Stromal cell of bone marrow (primary cell): ENCODE results near the gene KCNH6.

Experiments
- DNase-seq: peaks from one replicate; pipeline ENCODE4 v3.0.0-alpha.2; 2012; ENCODE audit warnings: low read depth

KCNH6 gene

DNA sequence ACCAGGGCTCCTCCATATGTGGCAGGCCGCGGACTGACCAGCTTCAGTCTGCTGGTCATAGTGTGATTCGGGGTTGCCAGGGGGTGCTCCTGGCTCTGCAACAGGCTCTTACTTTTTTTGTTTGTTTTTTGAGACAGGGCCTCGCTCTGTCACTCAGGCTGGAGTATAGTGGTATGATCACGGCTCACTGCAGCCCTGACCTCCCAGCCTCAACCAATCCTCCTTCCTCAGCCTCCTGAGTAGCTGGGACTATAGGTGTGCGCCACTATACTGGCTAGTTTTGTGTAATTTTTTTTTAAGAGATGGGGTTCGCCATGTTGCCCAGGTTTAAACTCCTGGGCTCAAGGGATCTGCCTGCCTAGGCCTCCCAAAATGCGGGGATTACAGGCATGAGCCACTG, 11.8 kb upstream of the KCNH6 start:
- no peak for DNase-seq

DNA sequence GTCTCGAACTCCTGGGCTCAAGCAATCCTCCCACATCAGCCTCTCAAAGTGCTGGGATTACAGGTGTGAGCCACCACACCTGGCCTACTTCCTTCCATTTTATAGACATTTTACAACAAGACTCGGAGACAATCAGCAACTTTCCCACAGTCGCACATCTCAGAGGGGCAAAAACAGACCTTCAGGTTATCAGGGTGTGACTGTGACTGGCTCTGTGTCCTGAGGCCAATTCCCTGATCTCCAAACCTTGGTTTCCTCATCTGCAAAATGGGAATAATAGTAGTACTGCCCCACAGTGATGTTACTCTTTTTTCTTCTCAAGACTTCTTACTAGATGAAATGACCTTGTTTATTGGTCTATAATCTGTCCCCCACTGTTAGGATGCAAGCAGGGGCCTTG, 10.8 kb upstream of the KCNH6 start:
- no peak for DNase-seq

DNA sequence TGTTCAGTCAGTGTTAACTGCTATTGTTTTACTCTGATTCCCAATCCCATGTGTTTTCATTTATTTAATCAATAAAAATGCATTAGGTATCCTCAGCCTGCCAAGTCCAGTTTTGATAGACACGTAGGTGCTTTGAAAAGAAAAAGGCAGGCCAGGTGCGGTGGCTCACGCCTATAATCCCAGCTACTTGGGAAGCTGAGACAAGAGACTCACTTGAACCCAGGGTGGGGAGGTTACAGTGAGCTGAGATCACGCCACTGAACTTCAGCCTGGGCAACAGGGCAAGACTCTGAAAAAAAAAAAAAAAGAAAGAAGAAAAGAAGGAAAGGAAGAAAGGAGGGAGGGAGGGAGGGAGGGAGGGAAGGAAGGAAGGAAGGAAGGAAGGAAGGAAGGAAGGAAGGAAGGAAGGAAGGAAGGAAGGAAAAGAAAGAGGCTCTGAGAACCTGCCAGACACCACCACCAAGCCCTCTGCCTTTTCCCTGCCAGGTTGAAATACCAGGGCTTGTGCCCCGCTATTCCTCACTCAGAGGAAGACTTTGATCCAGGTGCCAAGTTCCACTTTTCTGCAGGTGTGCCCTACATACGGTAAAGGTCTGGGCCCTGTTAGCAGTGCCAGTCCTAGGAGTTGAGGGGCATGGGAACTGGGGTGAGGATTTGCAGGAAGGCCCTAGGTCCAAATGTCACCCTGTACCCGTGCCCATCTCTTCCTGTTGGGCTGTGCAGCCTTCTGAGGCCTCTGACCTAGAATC, 10.1 kb upstream of the KCNH6 start:
- no peak for DNase-seq

DNA sequence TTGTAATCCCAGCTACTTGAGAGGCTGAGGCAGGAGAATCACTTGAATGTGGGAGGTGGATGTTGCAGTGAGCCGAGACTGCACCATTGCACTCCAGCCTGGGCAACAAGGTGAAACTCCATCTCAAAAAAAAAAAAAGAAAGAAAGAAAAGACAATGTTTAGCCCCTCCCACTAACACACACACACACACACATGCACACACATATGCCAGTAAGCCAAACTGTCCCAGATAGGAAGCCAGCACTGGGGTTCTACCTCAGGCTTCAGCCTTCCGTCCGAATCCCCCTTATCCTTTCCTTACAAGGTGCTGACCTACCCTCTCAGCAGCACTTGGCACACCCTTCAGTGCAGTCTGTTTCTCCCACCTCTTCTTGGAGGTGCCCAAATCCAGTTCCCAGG, 8.7 kb upstream of the KCNH6 start:
- no peak for DNase-seq

DNA sequence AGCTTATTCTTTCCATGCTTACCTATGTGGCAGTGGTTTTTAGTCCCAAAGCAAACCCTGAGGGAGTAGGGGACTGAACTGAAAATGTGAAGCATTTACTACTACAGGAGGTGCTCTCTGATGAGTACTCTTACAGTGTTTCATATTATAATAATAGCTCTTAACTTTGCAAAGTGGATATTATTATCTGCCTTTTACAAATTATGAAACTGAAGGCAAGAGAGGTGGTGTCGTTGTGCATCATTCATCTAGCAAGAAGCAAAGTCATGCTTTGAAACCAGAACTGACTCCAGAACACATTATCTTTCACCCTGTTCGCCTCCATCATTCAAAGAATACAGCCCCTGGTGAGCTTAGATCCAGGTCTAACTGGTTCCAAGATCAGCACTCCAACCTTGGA, 8.2 kb upstream of the KCNH6 start:
- no peak for DNase-seq

DNA sequence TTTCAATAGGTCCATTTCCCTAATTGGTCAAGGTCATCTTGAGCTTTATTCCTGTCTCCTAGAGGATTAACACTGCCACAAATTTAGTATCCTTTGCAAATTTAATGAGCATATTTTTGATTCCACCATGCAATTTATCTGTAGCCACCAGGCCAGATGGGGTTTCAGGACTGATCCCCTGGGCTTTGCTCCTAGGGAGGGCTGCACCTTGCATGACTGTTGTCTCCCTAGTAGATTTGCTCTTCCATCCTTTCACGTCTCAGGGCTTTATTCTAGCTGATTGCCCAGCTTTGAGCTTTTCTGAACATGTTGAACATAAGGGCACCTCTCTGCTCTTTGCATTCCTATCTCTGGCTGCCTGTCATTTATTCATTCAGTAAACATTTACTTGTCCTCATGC, 7.7 kb upstream of the KCNH6 start:
- no peak for DNase-seq

DNA sequence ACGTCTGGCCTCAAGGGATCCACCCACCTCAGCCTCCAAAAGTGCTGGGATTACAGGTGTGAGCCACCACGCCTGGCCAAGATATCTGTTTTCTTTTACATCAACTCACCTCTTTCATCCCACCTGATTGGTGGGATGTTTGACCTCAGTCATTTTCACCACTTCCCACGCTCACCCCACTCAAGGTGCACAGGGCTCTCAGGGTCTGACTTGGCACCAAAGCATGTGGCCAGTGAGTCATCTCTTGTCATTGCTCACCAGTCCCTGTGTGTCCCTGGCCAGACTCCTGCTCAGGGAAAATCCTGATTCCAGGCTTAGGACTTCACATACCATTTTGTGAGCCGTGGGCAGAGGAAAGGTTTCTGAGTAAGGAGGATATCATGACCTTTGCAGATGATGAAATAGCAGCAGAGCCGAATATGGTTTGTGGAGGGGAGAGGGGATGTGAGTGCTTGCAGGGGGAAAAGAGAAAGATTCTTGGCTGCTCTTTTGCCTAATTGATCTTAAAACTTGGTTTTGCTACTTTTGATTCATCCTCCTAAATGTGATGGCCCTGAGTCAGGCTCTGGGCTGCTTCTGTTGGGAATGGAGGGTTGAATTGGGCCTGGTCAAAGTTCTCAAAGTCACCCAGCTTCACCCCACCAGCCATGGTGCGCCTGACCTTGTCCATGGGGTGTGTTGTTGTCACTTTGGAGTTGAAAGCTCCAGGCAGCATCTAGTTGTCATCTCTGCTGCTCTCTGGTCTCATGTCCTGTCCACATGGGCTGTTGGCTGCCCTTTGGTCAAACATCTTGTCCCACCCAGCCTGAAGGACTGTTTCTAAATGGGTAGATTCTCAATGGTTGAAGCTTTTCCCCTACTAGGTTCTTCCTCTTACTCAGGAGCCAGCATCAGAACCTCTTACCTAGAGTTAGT, 6.0 kb upstream of the KCNH6 start:
- DNase-seq, result no peak

DNA sequence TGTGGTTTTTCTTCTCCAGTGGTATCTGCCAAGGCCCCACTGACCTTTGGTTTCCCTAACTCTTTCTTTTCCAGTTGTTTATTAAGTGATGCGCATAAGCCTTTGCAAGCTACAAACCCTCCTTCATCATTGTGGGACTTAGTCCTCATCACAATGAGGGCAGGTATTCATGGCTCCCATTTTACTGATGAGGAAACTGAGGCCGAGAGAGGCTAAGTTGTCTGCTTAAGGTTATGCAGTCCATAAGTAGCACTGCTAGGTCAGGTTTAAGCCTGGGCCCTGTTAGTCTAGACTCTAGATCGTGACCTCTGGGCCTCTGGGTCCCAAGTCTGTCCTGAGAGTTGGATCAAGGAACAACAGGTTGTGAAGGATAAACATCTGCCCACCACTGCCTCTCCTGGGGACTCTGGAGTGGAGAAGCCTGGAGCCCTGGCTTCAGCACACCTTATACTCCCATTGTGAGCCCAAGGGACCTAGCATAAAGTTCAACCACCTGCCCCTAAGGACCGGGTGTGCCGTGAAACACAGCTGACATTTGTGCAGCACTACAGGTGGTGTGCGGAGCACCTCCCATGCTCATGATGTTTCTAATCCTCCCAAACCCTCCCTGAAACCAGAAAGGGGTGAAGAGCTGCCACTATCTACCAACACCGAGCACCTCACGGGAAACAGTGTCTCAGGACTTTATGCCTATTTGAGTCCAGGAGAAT, 5.2 kb upstream of the KCNH6 start:
- no peak for DNase-seq

DNA sequence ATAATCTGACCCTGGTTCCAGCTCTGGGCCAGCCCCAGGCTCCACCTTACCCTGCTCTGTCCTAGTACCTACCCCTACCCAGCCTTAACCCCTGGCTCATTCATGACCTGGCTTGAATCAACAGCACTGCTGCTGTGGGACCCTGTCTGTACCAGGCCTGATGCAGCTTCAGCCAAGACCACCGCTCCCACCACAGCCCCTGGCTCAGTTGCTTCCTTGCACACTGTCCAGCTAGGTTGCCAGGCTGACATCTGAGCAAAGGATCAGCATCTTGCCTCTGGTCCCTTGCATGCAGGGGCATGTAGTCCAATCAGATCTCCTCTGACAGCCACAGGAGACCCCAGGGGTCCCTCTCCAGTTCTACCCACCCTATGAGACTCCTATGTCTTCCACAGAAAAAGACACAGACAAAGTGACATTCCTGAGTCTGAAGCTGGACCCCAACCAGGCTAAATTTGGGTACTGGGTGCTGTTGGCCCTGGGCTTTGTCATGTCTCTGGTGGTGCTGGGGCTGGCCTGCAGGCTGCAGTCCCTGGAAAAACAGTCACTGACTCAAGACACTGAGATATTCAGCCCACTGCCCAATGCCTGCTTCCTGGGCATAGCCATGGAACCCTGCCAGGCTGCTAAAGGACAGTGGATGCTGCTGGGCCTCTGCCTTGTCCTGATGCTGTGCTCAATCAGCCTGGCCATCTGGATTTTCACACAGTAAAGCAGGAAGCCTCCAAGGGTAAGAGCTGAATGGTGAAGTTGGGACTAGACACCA, 3.9 kb upstream of the KCNH6 start:
- no peak for DNase-seq

DNA sequence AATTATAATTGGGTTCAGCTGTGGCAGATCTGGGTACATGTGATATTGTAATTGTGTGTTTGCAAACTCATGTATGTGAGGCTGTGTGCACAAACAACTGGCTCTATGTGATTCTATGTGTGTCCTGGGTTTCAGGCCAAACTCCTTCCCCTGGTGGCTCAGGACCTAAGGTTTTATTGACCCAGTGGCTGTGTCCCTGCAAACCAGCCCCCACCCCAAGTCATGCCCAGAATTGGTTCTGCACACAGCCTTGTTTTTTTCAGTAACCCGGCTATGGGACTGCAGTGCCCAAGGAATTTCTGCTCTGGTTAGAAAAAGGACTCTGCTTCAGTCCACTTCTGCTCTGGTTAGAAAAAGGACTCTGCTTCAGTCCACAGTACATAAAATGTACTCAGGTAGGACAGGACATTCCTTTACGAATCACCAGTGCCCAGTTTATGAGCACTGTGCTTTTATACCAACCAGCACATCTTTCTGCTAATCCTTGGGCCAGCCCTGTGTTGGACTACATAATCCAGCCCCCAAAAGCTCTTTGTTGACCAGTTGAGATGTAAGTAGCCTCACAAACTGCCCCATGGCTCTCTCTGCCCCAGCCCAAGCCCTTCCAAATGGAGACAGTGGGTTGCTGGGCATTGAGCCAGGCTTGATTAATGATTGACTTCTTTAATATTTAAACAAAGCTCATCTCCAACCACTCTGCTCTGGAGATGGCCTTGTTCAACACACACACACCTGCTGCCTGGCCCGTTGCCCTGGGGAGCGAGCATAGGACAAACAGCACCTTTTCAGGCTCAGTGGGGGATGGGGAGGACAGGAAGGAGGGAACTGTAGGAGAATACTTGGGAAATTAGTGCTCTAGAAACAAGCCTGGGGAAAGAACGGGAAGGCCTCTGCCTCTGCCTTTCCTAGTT, 2.9 kb upstream of the KCNH6 start:
- DNase-seq, result no peak

DNA sequence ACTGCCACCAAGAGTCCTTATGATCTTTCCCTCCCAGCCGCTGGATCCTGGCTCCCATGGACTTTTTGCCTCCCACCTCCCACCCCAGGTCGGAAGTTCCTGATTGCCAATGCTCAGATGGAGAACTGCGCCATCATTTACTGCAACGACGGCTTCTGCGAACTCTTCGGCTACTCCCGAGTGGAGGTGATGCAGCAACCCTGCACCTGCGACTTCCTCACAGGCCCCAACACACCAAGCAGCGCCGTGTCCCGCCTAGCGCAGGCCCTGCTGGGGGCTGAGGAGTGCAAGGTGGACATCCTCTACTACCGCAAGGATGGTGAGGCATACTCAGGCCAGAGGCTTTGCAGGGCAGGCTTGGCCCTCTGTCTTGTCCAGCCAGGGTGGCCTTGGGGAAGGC, 893 bp downstream of the KCNH6 start:
- no peak for DNase-seq

DNA sequence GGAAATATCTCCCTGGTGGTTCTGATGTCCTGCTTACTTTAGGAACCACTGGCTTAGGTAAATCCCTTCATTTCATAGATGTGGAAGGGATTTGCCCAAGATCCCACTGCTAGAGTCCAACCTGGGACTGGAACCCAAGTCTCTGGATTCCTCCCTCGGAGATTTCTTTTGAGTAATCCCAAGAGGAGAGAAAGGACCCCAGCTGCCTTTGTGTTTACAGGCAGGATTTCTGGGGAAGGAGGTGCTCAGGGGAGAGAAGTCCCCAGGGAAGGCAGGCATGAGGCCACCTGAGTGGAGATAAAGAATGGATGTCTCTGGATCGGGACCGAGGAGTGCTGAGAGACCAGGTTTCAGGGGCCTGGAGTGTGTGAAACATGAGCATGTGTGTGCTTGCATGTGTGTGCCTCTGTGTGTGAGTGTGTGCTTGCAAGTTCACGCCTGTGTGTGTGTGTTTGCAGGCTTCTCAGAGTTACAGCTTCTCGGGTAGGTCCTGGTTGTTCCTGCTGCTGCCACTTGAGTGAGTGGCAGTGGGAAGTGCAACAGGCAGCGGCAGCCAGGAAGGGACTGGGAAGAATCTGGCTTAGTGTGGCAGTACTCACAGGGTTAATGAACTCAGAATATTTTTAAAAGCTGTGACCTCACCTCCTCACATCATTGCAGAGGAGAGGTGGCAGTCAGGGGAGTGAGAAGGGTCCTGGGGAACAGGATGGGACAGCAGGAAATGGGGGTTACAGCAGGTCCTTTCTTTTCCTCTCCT, 2.2 kb downstream of the KCNH6 start:
- no peak for DNase-seq

DNA sequence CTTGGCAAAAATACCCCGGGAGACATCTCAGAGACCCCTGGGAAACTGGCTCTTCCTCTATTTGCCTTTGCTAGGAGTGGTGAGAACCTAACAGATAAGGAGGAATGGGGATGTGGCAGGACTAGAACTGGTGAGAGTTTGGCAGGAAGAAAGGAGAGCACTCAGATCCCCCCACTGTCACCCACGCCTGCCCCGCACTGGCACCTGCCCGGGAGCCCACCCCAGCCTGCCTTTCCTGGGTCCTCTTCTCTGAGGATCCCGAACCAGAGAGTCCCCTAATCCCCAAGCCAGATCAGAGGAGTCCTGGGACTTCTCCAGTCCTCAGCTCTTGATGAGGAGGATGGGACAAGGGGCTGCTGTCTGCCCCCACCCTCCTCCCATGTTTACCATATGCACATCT, 3.7 kb downstream of the KCNH6 start:
- DNase-seq, result no peak

DNA sequence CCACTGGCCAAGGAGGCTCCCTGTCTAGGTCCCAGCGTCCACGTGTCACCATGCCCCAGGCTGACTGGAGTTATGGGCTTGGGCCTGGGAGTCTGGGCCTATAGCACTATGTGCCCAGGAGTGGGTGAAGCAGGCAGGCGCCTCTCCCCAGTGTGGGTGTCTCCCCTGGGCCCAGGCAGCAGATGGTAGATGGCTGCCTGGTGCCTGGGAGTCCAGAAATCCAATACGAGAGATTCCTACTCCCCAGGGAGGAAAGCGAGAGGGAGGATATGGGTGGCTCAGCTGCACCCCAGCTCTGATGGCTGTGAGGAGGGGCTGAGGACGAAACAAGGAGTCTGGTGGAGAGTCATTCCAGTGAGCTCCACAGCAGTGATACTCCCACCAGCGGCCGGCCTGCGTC, 5.0 kb downstream of the KCNH6 start:
- DNase-seq, result no peak

DNA sequence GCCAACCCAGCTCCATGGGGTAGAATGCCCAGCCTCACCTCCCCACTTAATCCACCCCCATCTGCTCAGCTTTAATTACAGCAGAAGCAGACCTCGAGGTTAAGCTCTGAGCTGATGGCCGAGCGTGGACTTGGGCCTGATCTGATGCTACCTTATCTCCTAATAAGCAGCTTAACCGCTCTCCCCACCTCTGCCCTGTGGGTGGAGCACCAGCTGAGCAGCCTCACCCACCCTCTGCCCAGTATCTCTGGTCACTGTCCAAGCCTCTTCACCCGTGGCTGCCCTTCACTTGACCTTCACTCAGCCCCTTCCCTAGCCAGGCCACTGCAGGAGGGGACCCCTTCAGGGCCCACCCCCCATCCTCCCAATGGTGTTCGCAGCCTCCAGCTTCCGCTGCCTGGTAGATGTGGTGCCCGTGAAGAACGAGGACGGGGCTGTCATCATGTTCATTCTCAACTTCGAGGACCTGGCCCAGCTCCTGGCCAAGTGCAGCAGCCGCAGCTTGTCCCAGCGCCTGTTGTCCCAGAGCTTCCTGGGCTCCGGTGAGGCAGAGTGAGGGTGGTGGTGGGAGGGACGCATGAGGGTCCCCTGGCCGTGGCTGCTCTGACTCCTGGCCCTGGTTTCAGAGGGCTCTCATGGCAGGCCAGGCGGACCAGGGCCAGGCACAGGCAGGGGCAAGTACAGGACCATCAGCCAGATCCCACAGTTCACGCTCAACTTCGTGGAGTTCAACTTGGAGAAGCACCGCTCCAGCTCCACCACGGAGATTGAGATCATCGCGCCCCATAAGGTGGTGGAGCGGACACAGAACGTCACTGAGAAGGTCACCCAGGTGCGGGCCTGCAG, 6.8 kb downstream of the KCNH6 start:
- DNase-seq, result no peak

DNA sequence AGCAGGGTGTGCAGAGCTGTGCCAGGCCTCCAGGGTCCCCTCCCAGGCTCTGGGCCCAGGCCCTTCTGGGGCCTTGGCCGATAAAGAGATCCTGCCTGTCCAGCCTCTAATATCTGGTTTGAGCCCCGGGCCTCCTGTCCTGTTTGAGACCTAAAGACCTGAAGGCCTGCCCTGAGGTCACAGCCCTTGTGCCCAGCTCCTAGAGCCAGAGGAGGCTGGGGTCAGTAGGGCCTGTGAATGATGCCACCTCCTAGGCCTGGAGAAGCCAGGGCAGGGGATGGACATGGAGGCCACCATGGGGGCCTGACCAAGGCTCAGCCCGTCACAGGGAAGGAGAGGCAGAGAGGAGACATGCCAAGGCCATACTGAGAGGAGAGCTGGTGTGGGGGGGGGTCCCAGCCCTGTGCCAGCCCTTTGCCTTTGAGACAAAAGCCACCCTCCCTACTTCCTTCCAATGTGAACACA, 7.4 kb downstream of the KCNH6 start:
- no peak for DNase-seq

DNA sequence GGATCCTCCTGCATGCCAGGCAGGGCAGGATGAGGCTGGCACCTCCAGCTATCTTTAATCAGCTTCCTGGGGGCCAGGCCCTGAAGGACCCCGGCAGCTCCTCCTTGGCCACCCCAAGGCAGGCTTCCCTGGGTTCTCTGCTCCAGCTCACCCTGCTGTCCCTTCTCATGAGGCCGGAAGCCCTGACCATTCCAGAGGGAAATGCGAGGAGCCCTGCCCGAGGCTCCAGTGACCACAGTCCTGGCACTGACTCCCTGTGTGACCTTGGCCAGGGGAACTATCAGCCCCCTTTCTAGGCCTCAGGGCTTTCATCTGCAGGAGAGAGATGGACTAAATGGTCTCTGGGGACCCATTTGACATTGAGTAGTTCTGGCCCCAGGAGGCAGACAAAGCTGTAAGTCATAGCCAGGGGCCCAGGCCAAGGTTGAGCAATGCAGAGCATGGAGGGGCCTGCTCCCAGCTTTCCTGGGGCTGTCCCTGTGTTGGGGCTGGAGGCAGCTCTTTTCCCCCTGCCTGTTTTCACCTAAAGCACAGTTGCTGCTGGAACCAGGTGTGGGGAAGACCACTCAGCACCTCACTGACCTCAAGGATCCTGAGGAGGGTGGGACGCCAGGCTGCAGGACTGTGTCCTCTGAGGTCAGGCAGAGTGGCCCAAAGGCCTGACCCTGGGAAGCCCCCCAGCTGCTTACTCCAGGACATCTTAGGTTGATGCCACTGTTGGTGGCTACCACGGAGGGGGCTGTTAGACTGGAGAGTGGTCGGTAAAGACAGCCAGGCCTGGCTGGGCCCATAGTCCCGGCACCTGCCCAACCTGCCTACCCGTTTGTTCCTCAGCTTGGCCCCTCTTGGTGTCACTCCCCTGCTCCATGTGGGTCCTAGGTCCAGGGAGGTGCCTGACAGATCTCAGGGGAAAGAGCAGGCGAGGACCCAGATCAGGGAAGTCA, 8.1 kb downstream of the KCNH6 start:
- DNase-seq, result no peak
